OCI-LY7 (cell line): ENCODE data around the gene MTAP. TPM values are rescaled to one million over a fixed set of nuclear protein-coding genes. Genes with fewer than 3 reads are reported as not detected.

Source experiments
- BruUV-seq: library from RNA; stranded (reverse); fragments of 400-500 nt; replicated peaks from 2 replicates; lab custom pipeline; 2021; lab: Mats Ljungman, UMichigan
- CTCF ChIA-PET: fragments of 300-600 bp; sonication (Branson Sonifier 250); formaldehyde crosslinking; loops from one replicate; lab custom pipeline; 2022; ENCODE audit warnings: antibody characterized with exemption; ENCODE audit not compliant: unreplicated experiment; lab: Charles Lee
- POLR2A ChIA-PET: fragments of 300-600 bp; sonication (Branson Sonifier 250); formaldehyde crosslinking; loops from one replicate; lab custom pipeline; 2022; ENCODE audit warnings: antibody characterized with exemption; lab: Charles Lee
- DNase-seq: peaks from one replicate; pipeline ENCODE4 v3.0.0-alpha.2; 2015; ENCODE audit warnings: low spot score
- H2AFZ ChIP-seq: fragments of 200-600 bp; sonication (generic), shearing (Covaris generic); 2 replicates; pipeline ENCODE4 v1.6.1; 2014; ENCODE audit warnings: mild to moderate bottlenecking, antibody characterized with exemption, low read length, moderate library complexity
- H3K27ac ChIP-seq: fragments of 200-600 bp; sonication (generic); 2 replicates; pipeline ENCODE4 v1.5.1; 2014; ENCODE audit warnings: mixed run types, low read depth, mild to moderate bottlenecking, moderate library complexity, low read length, inconsistent platforms; ENCODE audit not compliant: poor library complexity, severe bottlenecking
- H3K36me3 ChIP-seq: fragments of 200-600 bp; sonication (generic); 2 replicates; pipeline ENCODE4 v1.6.1; 2014; ENCODE audit warnings: mild to moderate bottlenecking, antibody characterized with exemption, low read length, moderate library complexity, mixed read lengths; ENCODE audit not compliant: insufficient read depth
- H3K4me1 ChIP-seq: fragments of 200-600 bp; sonication (generic); 2 replicates; pipeline ENCODE4 v1.5.1; 2014; ENCODE audit warnings: mild to moderate bottlenecking, low read length; ENCODE audit not compliant: insufficient read depth, poor library complexity, severe bottlenecking
- H3K4me2 ChIP-seq: fragments of 200-600 bp; sonication (generic); 2 replicates; pipeline ENCODE4 v1.6.1; 2014; ENCODE audit warnings: mild to moderate bottlenecking, low read length
- H3K4me3 ChIP-seq: fragments of 200-600 bp; sonication (generic); 2 replicates; pipeline ENCODE4 v1.5.1; 2014; ENCODE audit warnings: mild to moderate bottlenecking, low read depth, low read length; ENCODE audit not compliant: poor library complexity, severe bottlenecking
- H3K79me2 ChIP-seq: fragments of 200-600 bp; sonication (generic); 2 replicates; pipeline ENCODE4 v1.6.1; 2016; ENCODE audit warnings: low read depth, mild to moderate bottlenecking, low read length, moderate library complexity, mixed read lengths; ENCODE audit not compliant: insufficient read depth
- H3K9me2 ChIP-seq: fragments of 200-600 bp; sonication (generic); 2 replicates; pipeline ENCODE4 v1.6.1; 2016; ENCODE audit warnings: mild to moderate bottlenecking, low read length, mixed read lengths; ENCODE audit not compliant: insufficient read depth
- H3K9me3 ChIP-seq: fragments of 200-600 bp; sonication (generic); 2 replicates; pipeline ENCODE4 v1.6.1; 2014; ENCODE audit warnings: mild to moderate bottlenecking, mixed run types, low read length, mixed read lengths
- H4K20me1 ChIP-seq: fragments of 200-600 bp; sonication (generic); 2 replicates; pipeline ENCODE4 v1.6.1; 2014; ENCODE audit warnings: mild to moderate bottlenecking, antibody characterized with exemption, low read length, moderate library complexity, mixed read lengths; ENCODE audit not compliant: insufficient read depth
- EZH2phosphoT487 ChIP-seq: fragments of 200-600 bp; sonication (generic); IDR thresholded peaks from 2 replicates; pipeline ENCODE4 v1.6.1; 2018; ENCODE audit warnings: low read depth, borderline replicate concordance, mild to moderate bottlenecking, mixed run types, antibody characterized with exemption, low read length, moderate library complexity, mixed read lengths
- intact Hi-C: fragments of 100-400 bp; cut with micrococcal nuclease; formaldehyde crosslinking; loops from one replicate; pipeline ENCODE4 v1.10.0; 2022; ENCODE audit not compliant: unreplicated experiment
- total RNA-seq, 2 experiments: library from RNA; depleted of rRNA in 1 of 2; stranded (reverse); fragments of >200 nt in 1 of 2; shearing (Covaris generic) in 1 of 2; gene quantifications; 2 replicates each; pipeline ENCODE4 v1.2.3, GENCODE V29; 2014 to 2022
- TF ChIP-seq, protein P1 (sequence below): fragments of 200-600 bp; sonication (generic); conservative IDR thresholded peaks from 2 replicates; pipeline ENCODE4 v1.5.1; 2014; ENCODE audit warnings: mild to moderate bottlenecking, antibody characterized with exemption, low read length, moderate library complexity, mixed read lengths

MTAP gene
- total RNA-seq, 2 experiments from 2014 or later: 41.6 to 101 TPM

DNA sequence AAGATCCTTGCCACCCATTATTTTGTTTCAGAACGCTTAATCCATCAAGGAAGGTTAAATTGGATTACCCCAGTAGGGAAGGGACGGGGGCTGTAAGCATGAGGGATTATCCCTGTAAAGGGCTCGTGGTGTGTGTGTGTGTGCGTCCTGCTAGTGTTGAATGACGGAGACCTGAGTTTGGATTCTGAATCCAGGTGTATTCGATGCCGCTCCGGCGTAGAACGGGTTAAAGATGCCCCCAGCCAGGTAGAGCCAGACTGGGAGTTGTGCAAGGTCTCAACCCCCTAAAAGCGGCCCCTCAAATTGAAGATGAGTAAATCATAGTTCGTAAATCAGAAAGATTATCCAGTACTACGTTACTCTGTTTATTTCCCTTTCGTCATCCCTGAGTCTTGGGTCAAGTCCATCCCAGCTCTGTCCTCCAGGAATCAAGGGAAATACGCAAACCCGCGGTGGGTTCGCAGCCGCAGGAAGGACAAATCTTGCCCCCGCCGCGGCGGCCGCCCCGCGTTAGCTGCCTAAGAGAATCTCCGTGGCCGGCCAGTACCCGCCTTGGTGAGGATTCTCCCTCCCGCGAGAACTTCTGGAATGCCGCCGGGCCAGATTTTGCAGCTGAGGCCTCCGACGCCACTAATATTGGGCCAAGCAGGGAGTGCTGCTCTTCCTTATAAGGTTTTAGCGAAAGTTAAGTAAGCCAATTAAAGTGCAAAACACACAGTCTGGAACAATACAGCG, 586 bp upstream of the MTAP start:
- Histone ChIP-seq H4K20me1 (peaks cover 24% of the 10 kb centered on the region), H3K79me2 (peaks cover 44% of the 10 kb centered on the region), H3K9me3 (no peaks in the 10 kb centered on the region), H3K9me2 (no peaks in the 10 kb centered on the region), H3K27ac (peak overlapping the region; percentile 73), H3K4me3 (peak overlapping the region; percentile 97), H2AFZ (peak overlapping the region; percentile 93), H3K4me1 (peaks cover 37% of the 10 kb centered on the region), H3K4me2 (peak overlapping the region; percentile 87), H3K36me3 (peaks cover 37% of the 10 kb centered on the region)
- no peak for TF ChIP-seq EZH2phosphoT487
- TF ChIP-seq, protein P1, sequence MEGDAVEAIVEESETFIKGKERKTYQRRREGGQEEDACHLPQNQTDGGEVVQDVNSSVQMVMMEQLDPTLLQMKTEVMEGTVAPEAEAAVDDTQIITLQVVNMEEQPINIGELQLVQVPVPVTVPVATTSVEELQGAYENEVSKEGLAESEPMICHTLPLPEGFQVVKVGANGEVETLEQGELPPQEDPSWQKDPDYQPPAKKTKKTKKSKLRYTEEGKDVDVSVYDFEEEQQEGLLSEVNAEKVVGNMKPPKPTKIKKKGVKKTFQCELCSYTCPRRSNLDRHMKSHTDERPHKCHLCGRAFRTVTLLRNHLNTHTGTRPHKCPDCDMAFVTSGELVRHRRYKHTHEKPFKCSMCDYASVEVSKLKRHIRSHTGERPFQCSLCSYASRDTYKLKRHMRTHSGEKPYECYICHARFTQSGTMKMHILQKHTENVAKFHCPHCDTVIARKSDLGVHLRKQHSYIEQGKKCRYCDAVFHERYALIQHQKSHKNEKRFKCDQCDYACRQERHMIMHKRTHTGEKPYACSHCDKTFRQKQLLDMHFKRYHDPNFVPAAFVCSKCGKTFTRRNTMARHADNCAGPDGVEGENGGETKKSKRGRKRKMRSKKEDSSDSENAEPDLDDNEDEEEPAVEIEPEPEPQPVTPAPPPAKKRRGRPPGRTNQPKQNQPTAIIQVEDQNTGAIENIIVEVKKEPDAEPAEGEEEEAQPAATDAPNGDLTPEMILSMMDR: no peak
- POLR2A ChIA-PET: interaction anchor here (0.6 to 1.9 kb wide), 6 partner anchors 195 to 467 kb away, joined by 3 to 7 read pairs (median 4); no protein-coding TSS in a partner anchor
- intact Hi-C loops: loop anchor here (2.0 to 10.0 kb wide), 2 partner anchors 193 to 713 kb away; partner anchors contain the start of genes CDKN2A and CDKN2B-AS1
- peak; percentile 22 for DNase-seq
- TSS peak; percentile 89 for BruUV-seq
- CTCF ChIA-PET: no interaction called here

DNA sequence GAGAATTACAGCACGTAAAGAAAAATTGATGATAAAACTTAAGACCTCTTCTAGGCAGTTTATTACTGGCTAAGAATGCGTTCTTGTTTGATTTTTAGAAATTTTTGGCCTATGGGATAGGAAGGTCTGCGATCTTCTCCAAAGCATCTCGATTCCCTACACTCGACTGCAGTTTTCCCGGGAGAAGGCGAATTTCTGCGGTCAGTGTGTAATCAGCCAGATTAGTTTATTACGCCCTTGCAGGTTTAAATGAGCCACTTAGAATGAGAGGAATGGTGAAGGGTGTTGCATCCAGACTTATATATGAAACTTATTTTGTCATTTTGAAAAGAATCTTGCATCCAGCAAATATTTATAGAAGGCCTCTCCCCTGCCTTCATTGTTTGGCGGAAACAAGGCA, 1.2 kb downstream of the MTAP start:
- H2AFZ ChIP-seq: peak overlapping the region; percentile 93; the same call in 1 of the 2 replicates
- H3K4me3 ChIP-seq: peak overlapping the region; percentile 97
- H3K9me2 ChIP-seq: no peaks in the 10 kb centered on the region
- H3K4me2 ChIP-seq: peak overlapping the region; percentile 87
- peaks cover 55% of the 10 kb centered on the region for H3K36me3 ChIP-seq
- no peak for DNase-seq
- peaks cover 32% of the 10 kb centered on the region for H4K20me1 ChIP-seq
- H3K9me3 ChIP-seq: no peaks in the 10 kb centered on the region
- TF ChIP-seq, protein P1: no peak
- TF ChIP-seq EZH2phosphoT487: no peak
- intact Hi-C loops: loop anchor here (1.0 to 10.0 kb wide), 3 partner anchors 191 to 711 kb away; partner anchors contain the start of genes CDKN2A, CDKN2B-AS1 and KLHL9
- H3K27ac ChIP-seq: peak overlapping the region; percentile 73
- POLR2A ChIA-PET: interaction anchor here (0.6 to 1.9 kb wide), 4 partner anchors 65 to 468 kb away, joined by 3 to 7 read pairs (median 4); partner anchors contain the start of gene KLHL9
- peaks cover 50% of the 10 kb centered on the region for H3K4me1 ChIP-seq
- CTCF ChIA-PET: no interaction called here
- BruUV-seq: TSS peak; percentile 71
- H3K79me2 ChIP-seq: peaks cover 62% of the 10 kb centered on the region

DNA sequence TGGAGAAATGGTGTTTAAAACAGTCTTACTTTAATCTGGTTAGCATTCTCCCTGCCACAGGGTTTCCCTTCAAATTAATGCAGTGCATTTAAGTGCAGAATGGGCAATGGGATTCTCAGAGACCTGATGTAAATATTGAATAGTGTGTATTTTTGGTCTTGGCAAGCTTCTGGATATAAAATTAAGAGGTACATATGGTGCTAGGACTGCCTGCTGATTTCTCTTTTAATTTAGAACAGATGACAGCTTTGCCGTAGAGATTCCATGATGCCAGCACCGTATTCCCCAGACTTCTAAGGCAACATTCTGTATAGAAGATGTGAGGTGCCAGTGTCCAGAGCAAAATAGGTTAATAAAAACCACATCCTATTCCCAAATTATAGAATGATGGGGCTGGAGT, 1.9 kb downstream of the MTAP start:
- Histone ChIP-seq H3K4me1 (peaks cover 50% of the 10 kb centered on the region), H2AFZ (no peak overlapping the region), H3K4me2 (peak overlapping the region; percentile 87), H3K4me3 (peak overlapping the region; percentile 97), H4K20me1 (peaks cover 37% of the 10 kb centered on the region), H3K27ac (no peak overlapping the region), H3K9me3 (no peaks in the 10 kb centered on the region), H3K79me2 (peaks cover 68% of the 10 kb centered on the region), H3K9me2 (no peaks in the 10 kb centered on the region), H3K36me3 (peaks cover 62% of the 10 kb centered on the region)
- ChIA-PET CTCF (interaction anchor here (0.5 kb wide), 1 partner anchor 440 kb away, joined by 3 read pairs; no protein-coding TSS in a partner anchor), POLR2A (no interaction called here)
- TF ChIP-seq, protein P1: no peak
- no peak for TF ChIP-seq EZH2phosphoT487
- BruUV-seq: no TSS peak
- no peak for DNase-seq
- intact Hi-C loops: loop anchor here (10.0 kb wide), 1 partner anchor 710 kb away; no protein-coding TSS in a partner anchor
